ENCODE measurements around the gene GNG12. TPM values are rescaled to one million over a fixed set of nuclear protein-coding genes. Genes with fewer than 3 reads are reported as not detected.

Gene GNG12
- total RNA-seq, 1 experiment from 2014 or later, result 70.0 TPM

GRCh38 chr1:67788904-67789303, 44.4 kb downstream of the GNG12 start:
- ATAC-seq (no peak), DNase-seq (ENCODE audit: low read depth, low spot score) (no peak)
- intact Hi-C loops (cut with micrococcal nuclease; ENCODE audit: unreplicated experiment), result no loop called here
- TF ChIP-seq TCF7L2 (IDR thresholded peaks at IDR 0.05; ENCODE audit: low read depth, low read length), result no peak
- no peak for TF ChIP-seq SIN3A (IDR thresholded peaks at IDR 0.05; ENCODE audit: borderline replicate concordance, insufficient read depth, low read depth, low read length)
- no peak for TF ChIP-seq REST (IDR thresholded peaks at IDR 0.05; ENCODE audit: insufficient read depth in 1 of 2, low read depth in 2 of 2, low read length in 1 of 2)
- no peak for TF ChIP-seq CTCF (IDR thresholded peaks at IDR 0.05)
- peaks cover 26% of the 10 kb centered on the region for H3K4me1 ChIP-seq (ENCODE audit: control insufficient read depth, insufficient read depth, low read length)
- ChIA-PET CTCF (no interaction called here), POLR2A (interaction anchor here (0.6 kb wide), 1 partner anchor 14 kb away, joined by 3 read pairs; no protein-coding TSS in a partner anchor)
- no peak overlapping the region for H3K4me3 ChIP-seq (ENCODE audit: low read depth in 2 of 2, low read length in 2 of 2)
- no peaks in the 10 kb centered on the region for H3K36me3 ChIP-seq (ENCODE audit: control insufficient read depth, insufficient read depth, low read length)
- BruUV-seq (replicated peaks), result no TSS peak
- no peaks in the 10 kb centered on the region for H3K9me3 ChIP-seq (ENCODE audit: control insufficient read depth, insufficient read depth, low read depth, low read length)
- H3K27ac ChIP-seq (ENCODE audit: low read length), result no peak overlapping the region
- in situ Hi-C loops (cut with HindIII; ENCODE audit: low pct_unique_long_range_greater_than_20kb, low sequenced_read_pairs), result no loop called here
- H3K27me3 ChIP-seq (ENCODE audit: control insufficient read depth, insufficient read depth, low read length), result no peaks in the 10 kb centered on the region

- Histone ChIP-seq H3K27ac (ENCODE audit: low read length) (no peak overlapping the region), H3K36me3 (ENCODE audit: control insufficient read depth, insufficient read depth, low read length) (no peaks in the 10 kb centered on the region), H3K4me3 (ENCODE audit: low read depth in 2 of 2, low read length in 2 of 2) (no peak overlapping the region), H3K27me3 (ENCODE audit: control insufficient read depth, insufficient read depth, low read length) (no peaks in the 10 kb centered on the region), H3K9me3 (ENCODE audit: control insufficient read depth, insufficient read depth, low read depth, low read length) (no peaks in the 10 kb centered on the region), H3K4me1 (ENCODE audit: control insufficient read depth, insufficient read depth, low read length) (peaks cover 21% of the 10 kb centered on the region)
- ATAC-seq (no peak), DNase-seq (ENCODE audit: low read depth, low spot score) (no peak)
- ChIA-PET POLR2A (interaction anchor here (0.6 kb wide), 2 partner anchors 13 to 46 kb away, joined by 3 read pairs; no protein-coding TSS in a partner anchor), CTCF (no interaction called here)
- TF ChIP-seq POLR2AphosphoS5 (IDR thresholded peaks at IDR 0.05; ENCODE audit: low read depth, low read length) (no peak), SIN3A (IDR thresholded peaks at IDR 0.05; ENCODE audit: borderline replicate concordance, insufficient read depth, low read depth, low read length) (no peak), CTCF (IDR thresholded peaks at IDR 0.05) (no peak), TCF7L2 (IDR thresholded peaks at IDR 0.05; ENCODE audit: low read depth, low read length) (no peak), REST (IDR thresholded peaks at IDR 0.05; ENCODE audit: insufficient read depth in 1 of 2, low read depth in 2 of 2, low read length in 1 of 2) (no peak)
- no TSS peak for BruUV-seq (replicated peaks)
- in situ Hi-C loops (cut with HindIII; ENCODE audit: low pct_unique_long_range_greater_than_20kb, low sequenced_read_pairs) (no loop called here), intact Hi-C loops (cut with micrococcal nuclease; ENCODE audit: unreplicated experiment) (no loop called here)
Observed at GRCh38 chr1:67788238-67788790, 45.0 kb downstream of the GNG12 start.

Data from Panc1 (cell line).